Colonic mucosa (tissue), 4 donors: ENCODE measurements around the gene PARK7. TPM values are rescaled to one million over a fixed set of nuclear protein-coding genes. Genes with fewer than 3 reads are reported as not detected.
"Not testable (repeated sequence)": the region's sequence is repeated elsewhere in the genome, so short reads cannot be mapped to it uniquely, and the experiment has no call there.

Experiments used
- DNase-seq: peaks from one replicate; pipeline ENCODE4 v3.0.0-alpha.2; 2020
- H3K27ac ChIP-seq: fragments of 200-600 bp; one replicate; pipeline ENCODE4 v1.8.0; 2021
- H3K27me3 ChIP-seq: fragments of 200-600 bp; one replicate; pipeline ENCODE4 v1.8.0; 2021
- H3K36me3 ChIP-seq: fragments of 200-600 bp; one replicate; pipeline ENCODE4 v1.8.0; 2021
- H3K4me1 ChIP-seq: fragments of 200-600 bp; one replicate; pipeline ENCODE4 v1.8.0; 2021; ENCODE audit warnings: mild to moderate bottlenecking
- H3K4me3 ChIP-seq: fragments of 200-600 bp; one replicate; pipeline ENCODE4 v1.8.0; 2021
- H3K9ac ChIP-seq, 2 donors: one replicate each; pipeline ENCODE4 v1.7.0; 2013; ENCODE audit warnings: control low read depth in 2 of 2, low read depth in 2 of 2, low read length in 2 of 2
- H3K9me3 ChIP-seq: fragments of 200-600 bp; one replicate; pipeline ENCODE4 v1.8.0; 2021
- CTCF ChIP-seq: fragments of 200-600 bp; IDR thresholded peaks from one replicate; pipeline ENCODE4 v1.8.0; 2022; ENCODE audit warnings: antibody characterized with exemption, mild to moderate bottlenecking
- intact Hi-C: fragments of 100-400 bp; cut with DNase I; formaldehyde crosslinking; loops from one replicate; pipeline ENCODE4 v1.14.1; 2022
- total RNA-seq, 2 donors: library from RNA; stranded (reverse); fragmentation: NEBNext Ultra II Directional in 1 of 2; extraction: Animal tissue kit (Norgen Biotek cat#: 25700) in 1 of 2; gene quantifications; one replicate each; pipeline ENCODE4 v1.2.1, GENCODE V29; 2021
- donor health status: healthy.
- donor health status: DM: no; HTN: no; CAD: no.
- donor health status: DM: no; HTN: no; CAD: no.

The PARK7 gene
- total RNA-seq, 2 donors from 2014 or later = 184 to 330 TPM

- intact Hi-C loops = no loop called here
- H3K27ac ChIP-seq = no peak overlapping the region
- H3K4me3 ChIP-seq = no peak overlapping the region
- H3K36me3 ChIP-seq = no peaks in the 10 kb centered on the region
- H3K9ac ChIP-seq = no peak overlapping the region
- TF ChIP-seq CTCF = no peak
- H3K4me1 ChIP-seq = no peaks in the 10 kb centered on the region
- H3K27me3 ChIP-seq = no peaks in the 10 kb centered on the region
- no peak for DNase-seq
- H3K9me3 ChIP-seq = no peaks in the 10 kb centered on the region
These were observed 41.6 kb upstream of the PARK7 start for GRCh38 chr1:7919880-7920279.

GRCh38 chr1:7921796-7922195 lies 39.7 kb upstream of the PARK7 start:
- H3K4me1 ChIP-seq = no peaks in the 10 kb centered on the region
- DNase-seq = no peak
- no peak for TF ChIP-seq CTCF
- no peak overlapping the region for H3K27ac ChIP-seq
- H3K36me3 ChIP-seq = no peaks in the 10 kb centered on the region
- no peak overlapping the region for H3K4me3 ChIP-seq
- no peak overlapping the region for H3K9ac ChIP-seq
- no peaks in the 10 kb centered on the region for H3K9me3 ChIP-seq
- intact Hi-C loops = no loop called here
- no peaks in the 10 kb centered on the region for H3K27me3 ChIP-seq

- Histone ChIP-seq H3K27me3 (no peaks in the 10 kb centered on the region), H3K27ac (no peak overlapping the region), H3K9me3 (no peaks in the 10 kb centered on the region), H3K36me3 (no peaks in the 10 kb centered on the region), H3K4me1 (no peaks in the 10 kb centered on the region), H3K9ac (no peak overlapping the region), H3K4me3 (no peak overlapping the region)
- intact Hi-C loops = no loop called here
- TF ChIP-seq CTCF = no peak
- DNase-seq = no peak
These were observed 39.2 kb upstream of the PARK7 start for GRCh38 chr1:7922301-7922700.

GRCh38 chr1:7927061-7927460 lies 34.5 kb upstream of the PARK7 start:
- intact Hi-C loops, H3K27me3 ChIP-seq, H3K9ac ChIP-seq, H3K36me3 ChIP-seq, H3K4me1 ChIP-seq, H3K4me3 ChIP-seq, DNase-seq, H3K9me3 ChIP-seq, H3K27ac ChIP-seq: not testable (repeated sequence)

- Histone ChIP-seq H3K36me3 (no peaks in the 10 kb centered on the region), H3K27me3 (no peaks in the 10 kb centered on the region), H3K4me3 (no peak overlapping the region), H3K27ac (no peak overlapping the region), H3K9me3 (no peaks in the 10 kb centered on the region), H3K4me1 (no peaks in the 10 kb centered on the region), H3K9ac (no peak overlapping the region)
- intact Hi-C loops = no loop called here
- no peak for TF ChIP-seq CTCF
- DNase-seq = no peak
These were observed 33.3 kb upstream of the PARK7 start for GRCh38 chr1:7928247-7928646.

GRCh38 chr1:7929637-7930036 lies 31.9 kb upstream of the PARK7 start:
- Histone ChIP-seq H3K9me3 (no peaks in the 10 kb centered on the region), H3K27me3 (no peaks in the 10 kb centered on the region), H3K36me3 (no peaks in the 10 kb centered on the region), H3K9ac (no peak overlapping the region), H3K4me3 (no peak overlapping the region), H3K4me1 (no peaks in the 10 kb centered on the region), H3K27ac (no peak overlapping the region)
- DNase-seq = no peak
- intact Hi-C loops = no loop called here
- no peak for TF ChIP-seq CTCF
